GM19025 (cell line): Measurements from ENCODE around the gene P2RY6.
"Not testable (repeated sequence)": the region's sequence is repeated elsewhere in the genome, so short reads cannot be mapped to it uniquely, and the experiment has no call there.

Experiments
- ATAC-seq: cut with Tn5 transposase; IDR thresholded peaks from one replicate; pipeline ENCODE4 v1.9.1; 2021; ENCODE audit warnings: mild to moderate bottlenecking, low read depth, moderate library complexity; ENCODE audit not compliant: unreplicated experiment

The P2RY6 gene

GRCh38 chr11:73271936-73272679 is at the start of gene P2RY6:
Gene P2RY6, plus strand, starts transcription at chr11:73272338. Its CDS starts 24,181 bp downstream, at chr11:73296519.
- no peak for ATAC-seq

- ATAC-seq, result no peak
Measured at GRCh38 chr11:73223998-73224730, 48.0 kb upstream of the P2RY6 start.

- ATAC-seq, result no peak
Measured at GRCh38 chr11:73225001-73225686, 47.0 kb upstream of the P2RY6 start.

- no peak for ATAC-seq
Measured at GRCh38 chr11:73225851-73226250, 46.3 kb upstream of the P2RY6 start.

GRCh38 chr11:73226297-73227006 is 45.7 kb upstream of the P2RY6 start:
- no peak for ATAC-seq

GRCh38 chr11:73227571-73228211 is 44.4 kb upstream of the P2RY6 start:
- ATAC-seq, result no peak

- no peak for ATAC-seq
Measured at GRCh38 chr11:73228268-73229134, 43.6 kb upstream of the P2RY6 start.

- ATAC-seq, result no peak
Measured at GRCh38 chr11:73229321-73229895, 42.7 kb upstream of the P2RY6 start.

GRCh38 chr11:73229896-73230875 is 42.0 kb upstream of the P2RY6 start:
- no peak for ATAC-seq

GRCh38 chr11:73230931-73231330 is 41.2 kb upstream of the P2RY6 start:
- ATAC-seq, result no peak

- ATAC-seq, result not testable (repeated sequence)
Measured at GRCh38 chr11:73232487-73232886, 39.7 kb upstream of the P2RY6 start.

- no peak for ATAC-seq
Measured at GRCh38 chr11:73233211-73233610, 38.9 kb upstream of the P2RY6 start.

GRCh38 chr11:73233692-73234470 is 38.3 kb upstream of the P2RY6 start:
- no peak for ATAC-seq

- no peak for ATAC-seq
Measured at GRCh38 chr11:73234471-73235181, 37.5 kb upstream of the P2RY6 start.

- no peak for ATAC-seq
Measured at GRCh38 chr11:73235236-73235786, 36.8 kb upstream of the P2RY6 start.

- no peak for ATAC-seq
Measured at GRCh38 chr11:73236205-73236765, 35.9 kb upstream of the P2RY6 start.
